Activated naive CD4-positive, alpha-beta T cell treated with anti-CD3 and anti-CD28 coated beads, Interleukin-2, amount 50 U/mL, for 24 hours (primary cell): ENCODE data around the gene SETD7.

Experiments
- H3K27ac Mint-ChIP-seq: one replicate; pipeline ENCODE4 v1.8.0; 2021; ENCODE audit warnings: mild to moderate bottlenecking, mixed read lengths
- H3K27me3 Mint-ChIP-seq: one replicate; pipeline ENCODE4 v1.8.0; 2021; ENCODE audit warnings: mixed read lengths
- H3K36me3 Mint-ChIP-seq: one replicate; pipeline ENCODE4 v1.8.0; 2021; ENCODE audit warnings: mixed read lengths
- H3K4me1 Mint-ChIP-seq: one replicate; pipeline ENCODE4 v1.8.0; 2021; ENCODE audit warnings: mixed read lengths
- H3K4me3 Mint-ChIP-seq: one replicate; pipeline ENCODE4 v1.8.0; 2021; ENCODE audit warnings: mild to moderate bottlenecking, mixed read lengths
- H3K9me3 Mint-ChIP-seq: one replicate; pipeline ENCODE4 v1.8.0; 2021; ENCODE audit warnings: mixed read lengths

SETD7 gene

DNA sequence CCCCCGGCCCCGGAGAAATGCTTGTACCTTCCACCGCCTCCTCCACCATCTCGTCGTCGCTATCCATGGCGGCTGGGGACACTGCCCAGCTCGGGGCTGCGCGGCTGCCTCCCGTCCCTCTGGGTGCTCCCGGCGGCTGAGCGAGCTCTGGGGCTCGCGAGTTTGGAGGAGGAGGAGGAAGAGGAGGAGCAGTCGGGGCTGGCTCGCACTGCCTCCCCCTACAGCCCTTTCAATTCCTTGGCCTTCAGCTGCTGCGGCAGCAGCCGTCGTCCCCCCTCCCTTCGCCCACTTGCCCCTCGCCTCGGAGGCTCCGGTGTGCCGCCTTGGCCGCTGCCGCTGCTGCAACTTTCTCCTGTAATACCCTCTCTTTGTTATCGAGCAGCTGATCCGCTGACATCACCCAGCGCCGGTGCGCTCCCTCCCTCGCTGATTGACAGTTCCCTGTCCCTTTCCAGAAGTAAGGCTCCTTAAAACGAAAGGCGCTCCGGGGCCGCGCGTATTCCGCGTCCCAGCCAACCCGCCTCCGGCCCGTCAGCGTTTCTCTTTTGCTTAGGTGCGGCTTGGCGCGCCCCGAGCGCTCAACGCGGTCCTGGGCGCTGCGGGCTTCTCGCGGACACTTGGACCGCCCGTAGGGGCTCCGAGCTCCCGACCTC is at the start of gene SETD7:
Gene SETD7, minus strand, starts transcription at position 149 of the 653 bp plus-strand sequence. Its CDS starts 82 bp downstream, at position 67.
- Mint-ChIP-seq H3K27ac (peak within 1 kb of the TSS; percentile 99), H3K4me3 (peak within 1 kb of the TSS; percentile 97), H3K27me3 (no peaks in the 10 kb centered on the region), H3K9me3 (no peaks in the 10 kb centered on the region), H3K36me3 (no peaks in the 10 kb centered on the region), H3K4me1 (peaks cover 54% of the 10 kb centered on the region)

DNA sequence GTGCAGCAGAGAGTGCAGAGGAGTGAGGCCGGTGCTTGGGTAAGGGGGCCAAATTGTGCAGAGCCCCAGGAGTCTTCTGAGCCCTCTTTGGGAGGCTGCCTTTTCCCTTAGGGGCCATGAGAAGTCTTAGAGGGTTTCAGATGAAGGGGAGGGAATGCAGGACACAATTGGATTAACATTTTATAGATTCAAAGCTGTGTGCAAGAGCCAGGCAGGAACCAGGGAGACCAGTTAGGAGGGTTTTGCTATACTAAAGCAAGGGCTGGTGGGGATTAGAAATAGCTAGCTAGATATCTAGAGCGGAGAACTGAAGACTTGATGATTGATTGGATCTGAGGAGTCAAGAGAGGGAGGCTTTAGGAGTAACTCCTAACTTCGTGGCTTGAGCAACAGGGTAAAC is 49.5 kb upstream of the SETD7 start:
- Mint-ChIP-seq H3K4me1 (peaks cover 17% of the 10 kb centered on the region), H3K27me3 (peaks cover 2% of the 10 kb centered on the region), H3K9me3 (no peaks in the 10 kb centered on the region), H3K27ac (no peak overlapping the region), H3K36me3 (no peaks in the 10 kb centered on the region), H3K4me3 (peak overlapping the region; percentile 79)

DNA sequence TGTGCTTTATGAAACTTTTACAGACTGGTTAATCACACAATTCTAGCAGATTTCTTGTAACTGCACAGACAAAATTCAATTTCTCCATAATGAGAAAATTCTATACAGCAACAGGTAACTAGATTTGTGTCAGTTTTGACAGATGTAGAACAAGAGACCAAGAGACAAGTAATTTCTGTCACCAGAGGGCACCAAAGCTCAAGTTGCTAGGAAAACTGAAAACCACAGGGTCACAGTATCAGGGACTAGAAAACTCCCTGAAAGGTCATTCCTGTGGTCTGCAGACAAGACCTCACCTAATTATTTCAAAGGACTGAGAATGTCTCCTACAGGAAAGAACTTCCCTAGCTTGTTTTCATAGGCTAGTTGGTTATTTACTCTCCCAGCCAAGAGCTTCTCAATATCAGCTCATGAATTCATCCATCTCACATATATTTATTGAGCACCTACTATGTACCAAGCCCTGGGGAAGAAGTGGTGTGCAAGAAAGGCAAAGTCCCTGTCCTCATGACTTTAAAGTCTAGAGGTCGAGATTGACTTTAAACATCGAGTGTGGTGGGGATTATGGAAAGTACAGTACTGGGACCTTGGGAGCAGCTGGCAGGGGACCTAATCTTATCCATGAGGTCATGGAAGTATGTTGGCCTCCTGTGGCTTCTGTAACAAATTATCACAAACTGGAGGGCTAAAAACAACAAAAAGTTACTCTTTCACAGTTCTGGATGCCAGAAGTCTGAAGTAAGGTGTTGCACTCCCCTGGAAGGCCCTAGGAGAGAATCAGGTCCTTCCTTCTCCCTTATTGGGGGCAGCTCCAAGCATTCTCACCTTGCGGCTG is 47.8 kb upstream of the SETD7 start:
- H3K4me1 Mint-ChIP-seq = peaks cover 17% of the 10 kb centered on the region
- H3K4me3 Mint-ChIP-seq = no peak overlapping the region
- H3K27me3 Mint-ChIP-seq = peaks cover 1% of the 10 kb centered on the region
- H3K9me3 Mint-ChIP-seq = no peaks in the 10 kb centered on the region
- H3K27ac Mint-ChIP-seq = no peak overlapping the region
- no peaks in the 10 kb centered on the region for H3K36me3 Mint-ChIP-seq

DNA sequence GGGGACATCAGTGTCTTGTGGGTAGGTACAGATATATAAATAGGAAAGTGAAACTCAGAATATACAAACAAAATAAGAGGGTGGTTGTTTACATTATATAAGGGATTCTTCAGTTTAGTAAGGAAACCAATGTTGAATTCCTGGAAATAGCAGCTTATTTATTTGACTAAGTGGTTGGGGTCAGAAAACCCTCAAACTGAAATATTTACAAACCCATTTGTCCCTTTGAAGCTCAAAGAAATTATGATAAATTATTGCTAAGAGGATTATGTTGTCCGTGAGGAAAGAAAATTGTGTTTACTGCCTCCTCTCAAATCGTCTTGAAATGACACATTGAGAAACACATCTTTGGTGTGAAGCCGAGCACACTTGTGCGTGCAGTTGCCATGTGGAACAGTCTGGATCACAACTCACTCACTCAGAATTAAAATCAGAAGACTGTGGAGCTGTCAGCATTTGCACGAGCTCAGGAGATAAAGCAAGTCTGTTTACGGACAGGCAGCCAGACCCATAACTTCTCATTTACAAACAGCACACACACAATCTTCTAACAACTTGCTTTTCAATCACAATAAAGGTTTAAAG is 46.8 kb upstream of the SETD7 start:
- no peak overlapping the region for H3K4me3 Mint-ChIP-seq
- H3K9me3 Mint-ChIP-seq = no peaks in the 10 kb centered on the region
- no peaks in the 10 kb centered on the region for H3K27me3 Mint-ChIP-seq
- no peak overlapping the region for H3K27ac Mint-ChIP-seq
- no peaks in the 10 kb centered on the region for H3K36me3 Mint-ChIP-seq
- peaks cover 17% of the 10 kb centered on the region for H3K4me1 Mint-ChIP-seq

DNA sequence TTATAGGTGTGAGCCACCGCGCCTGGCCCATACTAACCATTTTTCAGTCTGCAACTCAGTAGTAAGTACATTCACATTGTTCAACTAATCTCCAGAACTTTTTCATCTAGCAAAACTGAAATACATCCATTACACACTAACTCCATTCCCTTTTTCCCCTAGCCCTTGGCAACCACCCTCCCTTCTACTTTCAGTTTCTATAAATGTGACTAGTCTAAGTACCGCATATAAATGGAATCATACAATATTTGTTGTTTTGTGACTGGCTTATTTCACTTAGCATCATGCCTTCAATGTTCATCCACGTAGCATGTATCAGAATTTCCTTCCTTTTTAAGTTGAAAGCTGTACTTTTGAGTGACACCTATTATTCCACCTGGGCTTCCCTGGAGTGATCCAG is 44.6 kb upstream of the SETD7 start:
- no peaks in the 10 kb centered on the region for H3K27me3 Mint-ChIP-seq
- H3K4me1 Mint-ChIP-seq = peaks cover 2% of the 10 kb centered on the region
- H3K27ac Mint-ChIP-seq = no peak overlapping the region
- H3K36me3 Mint-ChIP-seq = no peaks in the 10 kb centered on the region
- H3K4me3 Mint-ChIP-seq = no peak overlapping the region
- H3K9me3 Mint-ChIP-seq = no peaks in the 10 kb centered on the region

DNA sequence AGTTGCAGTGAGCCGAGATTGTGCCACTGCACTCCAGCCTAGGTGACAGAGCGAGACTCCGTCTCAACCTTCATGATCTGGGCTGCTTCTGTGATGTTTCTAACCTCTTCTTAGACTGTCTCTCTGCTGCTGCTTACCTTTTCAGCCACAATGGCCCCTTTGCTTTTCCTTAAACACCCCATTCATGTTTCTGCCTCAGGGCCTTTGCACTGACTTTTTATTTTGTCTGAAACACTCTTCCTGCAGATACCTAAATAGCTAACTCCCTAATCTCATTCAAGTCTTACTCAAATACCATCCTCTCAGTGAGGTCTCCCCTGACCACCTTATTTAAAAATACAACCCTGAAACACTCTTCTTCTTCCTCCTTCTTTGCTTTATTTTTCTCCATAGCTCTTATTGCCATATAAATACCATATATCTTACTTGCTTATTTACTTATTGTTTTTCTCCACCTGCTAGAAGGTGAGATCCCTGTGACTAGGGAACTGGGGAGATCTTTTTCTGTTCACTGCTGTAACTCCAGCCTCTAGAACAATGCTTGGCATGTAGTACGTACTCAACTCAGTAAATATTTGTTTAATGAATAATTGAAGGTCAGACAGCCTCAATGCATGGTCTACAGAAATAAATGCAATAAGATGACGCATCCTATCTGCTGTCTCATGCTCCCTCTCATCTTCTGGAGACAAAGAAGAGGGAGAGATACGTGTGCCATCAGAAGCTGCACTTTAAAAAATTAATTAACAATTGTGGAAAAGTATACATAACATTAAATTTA is 43.8 kb upstream of the SETD7 start:
- H3K9me3 Mint-ChIP-seq = no peaks in the 10 kb centered on the region
- no peak overlapping the region for H3K4me3 Mint-ChIP-seq
- no peaks in the 10 kb centered on the region for H3K4me1 Mint-ChIP-seq
- no peaks in the 10 kb centered on the region for H3K27me3 Mint-ChIP-seq
- H3K27ac Mint-ChIP-seq = no peak overlapping the region
- H3K36me3 Mint-ChIP-seq = no peaks in the 10 kb centered on the region

DNA sequence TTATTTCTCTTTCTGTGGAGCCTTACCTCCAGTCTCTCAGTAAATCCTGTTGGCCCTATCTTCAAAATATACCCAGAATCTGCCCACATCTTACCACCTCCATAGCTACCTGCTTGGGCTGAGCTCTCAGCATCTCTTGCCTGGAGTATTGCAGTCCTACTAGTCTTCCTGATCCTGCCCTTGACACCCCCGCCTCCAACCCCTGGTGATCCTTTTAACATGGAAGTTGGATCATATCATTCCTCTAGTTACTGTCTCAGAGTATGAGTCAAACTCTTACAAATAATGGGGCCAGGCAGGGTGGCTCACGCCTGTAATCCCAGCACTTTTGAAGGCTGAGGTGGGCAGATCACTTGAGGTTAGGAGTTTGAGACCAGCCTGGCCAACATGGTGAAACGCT is 43.1 kb upstream of the SETD7 start:
- H3K27ac Mint-ChIP-seq = no peak overlapping the region
- H3K4me1 Mint-ChIP-seq = no peaks in the 10 kb centered on the region

DNA sequence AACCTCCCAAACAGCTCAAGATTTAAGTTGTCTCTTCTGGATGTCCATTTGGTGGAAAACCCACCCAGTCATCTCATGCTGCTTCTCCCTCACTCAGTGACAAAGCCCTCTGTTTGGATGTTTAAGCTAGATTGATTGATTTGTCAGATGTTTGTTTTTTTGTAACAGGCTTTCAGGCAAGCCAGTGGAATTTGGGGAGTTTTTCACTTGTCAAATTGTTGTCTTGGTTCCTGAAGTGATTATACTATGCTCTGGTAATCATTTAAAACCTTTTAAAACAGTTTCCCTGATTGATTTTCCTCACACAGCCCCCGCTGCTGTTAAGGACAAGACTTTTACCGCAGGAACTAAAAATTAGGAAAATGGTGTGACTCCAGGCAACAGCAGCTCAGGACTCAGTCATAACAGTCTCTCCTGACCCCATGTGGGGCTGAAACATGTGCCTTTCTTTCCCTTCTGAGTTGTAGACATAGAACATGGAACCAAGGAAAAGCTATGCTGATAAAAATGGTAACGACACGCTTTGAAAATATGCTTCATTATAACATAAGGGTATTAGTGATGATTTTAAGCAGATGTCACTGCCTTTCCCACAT is 40.8 kb upstream of the SETD7 start:
- Mint-ChIP-seq H3K27ac (no peak overlapping the region), H3K9me3 (no peaks in the 10 kb centered on the region), H3K4me1 (no peaks in the 10 kb centered on the region), H3K36me3 (no peaks in the 10 kb centered on the region), H3K4me3 (no peak overlapping the region), H3K27me3 (no peaks in the 10 kb centered on the region)

More for the DNA sequence above, 43.1 kb upstream of the SETD7 start:
- Mint-ChIP-seq H3K4me3 (no peak overlapping the region), H3K27me3 (no peaks in the 10 kb centered on the region), H3K36me3 (no peaks in the 10 kb centered on the region), H3K9me3 (no peaks in the 10 kb centered on the region)

DNA sequence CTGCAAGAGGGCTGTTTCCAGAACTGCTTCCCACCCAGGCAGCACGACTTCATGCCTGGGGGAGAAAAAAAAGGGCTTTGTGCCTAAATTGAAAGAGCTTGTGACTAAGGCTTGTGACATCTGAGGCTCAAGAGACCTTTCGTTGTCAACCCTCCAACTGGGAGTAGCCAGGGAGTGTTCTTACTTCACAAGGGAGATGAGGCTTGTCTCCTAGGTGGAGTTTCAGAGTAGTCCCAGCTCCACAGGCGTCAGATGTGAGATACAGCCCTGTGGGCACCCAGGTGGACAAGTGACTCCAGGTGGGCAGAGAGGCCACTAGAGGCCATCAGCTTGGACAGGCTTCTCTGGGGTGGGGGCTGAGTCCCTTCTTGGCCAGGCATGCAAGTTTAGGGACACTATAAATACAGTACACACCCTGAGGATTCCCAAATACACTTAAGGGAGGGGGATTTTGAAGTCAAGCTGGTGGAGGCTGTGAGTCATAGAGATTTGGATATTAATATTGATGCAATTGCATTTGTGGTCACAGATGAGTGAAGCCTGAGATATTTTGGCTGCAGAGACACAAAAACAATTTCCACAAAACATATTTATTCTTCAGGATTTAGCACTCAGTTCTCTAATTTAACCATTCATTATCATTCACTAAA is 40.1 kb upstream of the SETD7 start:
- no peaks in the 10 kb centered on the region for H3K9me3 Mint-ChIP-seq

DNA sequence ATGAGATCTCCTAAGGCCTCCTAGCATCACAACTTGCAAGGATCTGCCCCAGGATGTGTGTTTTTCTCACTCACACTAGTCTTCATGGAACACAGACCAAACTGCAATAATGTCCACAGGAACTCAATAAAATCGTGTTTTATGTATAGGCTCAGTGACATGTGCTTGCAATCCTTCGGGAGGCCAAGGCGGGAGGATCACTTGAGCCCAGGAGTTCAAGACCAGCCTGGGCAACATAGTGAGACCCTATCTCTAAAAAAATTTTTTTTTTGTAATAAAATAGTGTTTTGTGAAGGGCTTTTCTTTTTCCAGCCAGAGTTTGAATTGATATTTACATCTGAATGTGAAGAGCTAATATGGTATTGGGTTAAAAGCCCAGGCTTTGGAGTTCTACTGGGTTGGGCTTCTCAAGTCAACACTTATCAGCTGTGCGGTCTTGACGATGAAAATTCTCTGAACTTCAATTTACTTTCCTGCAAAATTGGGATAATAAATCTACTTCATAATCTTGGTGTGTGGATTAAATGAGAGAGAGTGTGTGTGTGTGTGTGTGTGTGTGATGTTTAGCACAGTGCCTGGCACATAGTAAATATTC is 38.7 kb upstream of the SETD7 start:
- Mint-ChIP-seq H3K36me3 (no peaks in the 10 kb centered on the region), H3K4me1 (no peaks in the 10 kb centered on the region), H3K27me3 (no peaks in the 10 kb centered on the region), H3K4me3 (no peak overlapping the region), H3K9me3 (no peaks in the 10 kb centered on the region), H3K27ac (no peak overlapping the region)

More for the DNA sequence above, 40.1 kb upstream of the SETD7 start:
- Mint-ChIP-seq H3K4me1 (no peaks in the 10 kb centered on the region), H3K27ac (no peak overlapping the region), H3K27me3 (no peaks in the 10 kb centered on the region), H3K4me3 (no peak overlapping the region), H3K36me3 (no peaks in the 10 kb centered on the region)

DNA sequence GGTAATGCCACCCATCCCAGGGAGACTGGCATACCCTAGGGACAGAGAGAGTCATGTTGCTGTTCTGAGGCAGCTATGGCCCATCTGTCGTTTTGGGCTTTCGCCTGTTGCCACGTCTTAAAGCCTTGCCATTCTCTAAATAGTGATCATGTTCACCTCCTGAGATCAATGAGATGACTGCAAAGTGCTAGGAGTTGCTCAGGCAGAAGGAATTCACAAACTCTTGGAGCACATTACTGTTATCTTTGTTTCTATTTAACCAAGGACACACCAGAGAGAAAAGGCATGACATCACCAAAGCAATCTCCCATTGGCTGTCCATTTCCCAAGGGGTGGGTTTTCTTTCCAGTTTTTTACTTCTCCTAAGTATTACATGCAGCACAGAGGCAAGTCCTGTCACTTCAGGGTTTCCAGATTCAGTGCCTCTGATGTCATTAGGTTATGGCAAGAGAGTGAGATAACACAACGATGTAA is 37.1 kb upstream of the SETD7 start:
- Mint-ChIP-seq H3K9me3 (no peaks in the 10 kb centered on the region), H3K27me3 (no peaks in the 10 kb centered on the region), H3K4me3 (no peak overlapping the region), H3K36me3 (no peaks in the 10 kb centered on the region), H3K4me1 (no peaks in the 10 kb centered on the region), H3K27ac (no peak overlapping the region)

DNA sequence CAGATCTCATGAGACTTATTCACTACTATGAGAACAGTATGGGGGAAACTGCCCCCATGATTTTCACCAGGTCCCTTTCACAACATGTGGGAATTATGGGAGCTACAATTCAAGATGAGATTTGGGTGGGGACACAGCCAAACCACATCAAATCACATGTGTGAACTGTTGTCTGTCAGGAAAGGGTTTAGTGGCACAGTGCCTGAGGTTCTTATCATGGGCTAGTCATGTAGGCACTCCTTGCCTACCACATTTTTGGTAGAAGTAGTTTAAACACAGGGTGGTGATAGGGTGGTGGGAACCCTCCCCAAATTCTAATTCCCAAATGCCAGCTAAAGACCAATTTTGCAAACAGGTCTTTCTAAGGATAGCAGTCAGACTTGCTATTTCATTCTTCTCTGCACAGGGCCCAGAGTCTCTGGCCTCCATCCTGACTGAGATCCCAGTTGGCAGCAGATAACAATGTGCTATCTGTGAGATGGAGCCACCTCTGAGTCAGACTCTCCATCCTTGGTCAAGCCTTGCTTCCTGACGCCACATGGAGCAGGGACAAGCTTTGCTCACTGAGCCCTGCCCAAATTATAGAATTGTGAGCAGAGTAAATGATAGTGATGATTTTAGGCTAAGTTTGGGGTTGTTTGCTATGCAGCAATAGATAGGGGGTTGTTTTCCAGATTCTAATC is 33.5 kb upstream of the SETD7 start:
- Mint-ChIP-seq H3K36me3 (no peaks in the 10 kb centered on the region), H3K27ac (no peak overlapping the region), H3K4me1 (no peaks in the 10 kb centered on the region)

DNA sequence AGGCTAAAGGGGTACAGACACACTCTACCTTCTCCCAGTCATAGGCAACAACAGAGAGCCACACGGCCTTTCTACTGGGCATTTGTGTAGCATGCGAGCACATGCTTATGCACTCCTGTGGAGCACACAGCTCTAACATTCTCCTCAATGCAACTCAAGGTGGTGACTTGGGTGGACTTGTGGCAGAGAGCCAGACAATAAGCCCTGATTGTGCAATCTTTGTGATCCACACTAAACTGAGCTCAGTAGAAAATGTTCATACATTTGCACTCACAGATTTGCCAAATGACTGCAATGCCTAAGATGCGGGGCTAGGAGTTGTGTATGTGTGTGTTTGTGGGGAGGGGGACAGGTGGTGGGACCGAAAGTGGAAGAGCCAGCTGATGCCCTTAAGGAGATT is 31.4 kb upstream of the SETD7 start:
- H3K4me1 Mint-ChIP-seq = no peaks in the 10 kb centered on the region
- H3K9me3 Mint-ChIP-seq = no peaks in the 10 kb centered on the region
- H3K27ac Mint-ChIP-seq = no peak overlapping the region
- no peak overlapping the region for H3K4me3 Mint-ChIP-seq
- H3K27me3 Mint-ChIP-seq = no peaks in the 10 kb centered on the region
- H3K36me3 Mint-ChIP-seq = no peaks in the 10 kb centered on the region

More for the DNA sequence above, 33.5 kb upstream of the SETD7 start:
- Mint-ChIP-seq H3K9me3 (no peaks in the 10 kb centered on the region), H3K4me3 (no peak overlapping the region), H3K27me3 (no peaks in the 10 kb centered on the region)

DNA sequence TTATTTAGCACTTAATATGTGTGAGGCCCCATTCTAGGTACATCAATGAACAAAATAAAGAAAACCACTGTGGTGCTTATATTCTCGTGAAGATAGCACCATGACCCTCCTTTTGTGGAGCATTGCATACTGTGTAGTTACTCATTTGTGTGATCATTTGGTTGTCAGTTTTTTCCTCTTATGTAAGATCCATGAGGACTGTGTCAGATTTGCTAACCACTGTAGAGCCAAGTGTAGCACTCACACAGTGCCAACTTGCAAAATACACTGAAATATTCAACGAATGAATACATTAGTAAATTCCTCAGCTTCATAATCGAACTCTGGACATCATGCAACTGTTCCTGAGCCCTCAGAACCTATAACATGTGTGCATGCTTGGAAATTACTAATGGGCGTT is 29.5 kb upstream of the SETD7 start:
- Mint-ChIP-seq H3K9me3 (no peaks in the 10 kb centered on the region), H3K4me3 (no peak overlapping the region), H3K36me3 (no peaks in the 10 kb centered on the region), H3K27ac (no peak overlapping the region), H3K4me1 (no peaks in the 10 kb centered on the region), H3K27me3 (no peaks in the 10 kb centered on the region)
